ENCODE results near the gene DLEC1. TPM values are rescaled to one million over a fixed set of nuclear protein-coding genes. Genes with fewer than 3 reads are reported as not detected.
A peak's percentile ranks its signal among the peaks of the same experiment; 100 is the strongest.
"Not testable (repeated sequence)": the region's sequence is repeated elsewhere in the genome, so short reads cannot be mapped to it uniquely, and the experiment has no call there.

DLEC1 gene
- polyA plus RNA-seq, 5 donors = 2.3 to 10.4 (median 7.8) TPM

DNA sequence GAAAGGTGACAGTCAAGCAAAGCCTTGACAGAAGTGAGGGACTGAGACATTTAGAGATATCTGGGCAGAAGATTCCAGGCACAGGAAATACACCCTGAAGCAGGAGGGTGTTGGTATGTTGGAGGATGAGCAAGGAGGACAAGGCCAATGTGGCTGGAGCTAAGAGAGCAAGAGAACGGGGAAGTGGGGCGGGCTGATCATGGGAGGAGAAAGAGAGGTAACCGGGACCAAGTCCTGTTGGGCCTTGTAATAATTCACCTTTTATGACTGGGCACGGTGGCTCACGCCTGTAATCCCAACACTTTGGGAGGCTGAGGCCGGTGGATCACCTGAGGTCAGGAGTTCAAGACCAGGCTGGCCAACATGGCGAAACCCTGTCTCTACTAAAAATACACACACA is 5.4 kb upstream of the DLEC1 start:
- DNase-seq = not testable (repeated sequence)

DNA sequence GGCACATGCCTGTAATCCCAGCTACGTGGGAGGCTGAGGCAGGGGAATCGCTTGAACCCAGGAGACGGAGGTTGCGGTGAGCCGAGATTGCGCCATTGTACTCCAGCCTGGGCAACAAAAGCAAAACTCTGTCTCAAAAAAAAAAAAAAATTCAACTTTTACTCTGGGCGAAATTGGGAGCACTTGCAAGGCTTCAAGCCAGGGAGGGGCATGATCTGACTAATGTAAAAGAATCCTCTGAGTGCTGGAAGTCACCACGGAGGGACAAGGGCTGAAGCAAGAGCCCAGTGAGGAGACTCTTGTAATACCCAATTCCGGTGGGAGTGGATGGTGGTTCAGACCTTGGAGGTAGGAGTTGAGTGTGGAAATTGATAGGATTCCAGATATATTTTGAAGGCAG is 4.7 kb upstream of the DLEC1 start:
- not testable (repeated sequence) for DNase-seq

DNA sequence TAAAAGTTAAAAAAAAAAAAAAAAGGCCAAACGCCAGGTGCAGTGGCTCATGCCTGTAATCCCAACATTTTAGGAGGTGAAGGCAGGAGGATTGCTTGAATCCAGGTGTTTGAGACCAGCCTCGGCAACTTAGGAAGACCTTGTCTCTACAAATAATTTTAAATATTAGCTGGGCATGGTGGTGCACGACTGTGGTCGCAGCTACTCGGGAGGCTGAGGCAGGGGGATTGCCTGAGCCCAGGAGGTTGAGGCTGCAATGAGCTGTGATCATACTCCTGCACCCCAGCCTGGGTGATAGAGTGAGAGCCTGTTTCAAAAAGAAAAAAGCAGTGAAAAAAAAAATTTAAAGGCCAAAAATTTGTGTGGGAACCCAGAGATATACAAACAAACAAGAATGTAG is 2.7 kb upstream of the DLEC1 start:
- DNase-seq = no peak

GRCh38 chr3:38036906-38037305 is 2.1 kb upstream of the DLEC1 start:
- DNase-seq = no peak

DNA sequence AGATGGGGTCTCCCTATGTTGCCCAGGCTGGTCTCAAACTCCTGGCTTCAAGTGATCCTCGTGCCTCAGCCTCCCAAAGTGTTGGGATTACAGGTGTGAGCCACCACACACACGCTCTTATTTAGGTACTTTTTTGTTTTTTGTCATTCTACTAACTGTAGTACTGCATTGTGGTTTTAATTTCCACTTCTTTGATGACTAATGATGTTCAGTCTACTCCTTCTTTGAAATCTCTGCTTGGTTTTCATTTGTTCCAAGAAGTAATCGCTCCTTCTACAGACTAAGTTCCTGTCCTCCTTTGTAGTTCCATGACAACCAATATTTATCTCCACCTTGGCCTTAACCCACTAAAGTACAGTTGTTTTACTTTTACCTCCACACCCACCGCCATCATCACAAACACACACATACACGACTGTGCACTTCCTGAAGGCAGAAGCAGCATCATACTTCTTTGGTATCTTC is 529 bp upstream of the DLEC1 start:
- no peak for DNase-seq

- DNase-seq = peak in 1 of 2 donors; percentile 15
Measured at GRCh38 chr3:38039899-38040261, 872 bp downstream of the DLEC1 start.

DNA sequence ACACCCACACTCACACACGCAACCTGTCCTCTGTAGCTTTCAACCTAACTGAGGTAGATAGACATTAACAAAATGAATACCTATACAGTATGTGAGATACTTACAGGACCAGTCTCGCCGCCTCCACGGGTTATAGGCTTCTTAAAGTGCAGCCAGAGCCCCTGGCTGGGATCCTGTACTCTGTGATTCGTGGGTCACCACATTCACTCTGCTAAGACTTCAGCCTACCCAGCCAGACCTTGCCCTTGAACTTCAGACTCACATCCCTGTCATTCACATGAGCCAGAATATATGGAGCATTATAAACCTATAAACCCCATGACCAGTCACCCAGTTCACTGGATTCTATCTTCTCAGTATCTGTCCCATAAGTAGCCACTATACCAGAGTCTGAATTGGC is 1.4 kb downstream of the DLEC1 start:
- DNase-seq = no peak

DNA sequence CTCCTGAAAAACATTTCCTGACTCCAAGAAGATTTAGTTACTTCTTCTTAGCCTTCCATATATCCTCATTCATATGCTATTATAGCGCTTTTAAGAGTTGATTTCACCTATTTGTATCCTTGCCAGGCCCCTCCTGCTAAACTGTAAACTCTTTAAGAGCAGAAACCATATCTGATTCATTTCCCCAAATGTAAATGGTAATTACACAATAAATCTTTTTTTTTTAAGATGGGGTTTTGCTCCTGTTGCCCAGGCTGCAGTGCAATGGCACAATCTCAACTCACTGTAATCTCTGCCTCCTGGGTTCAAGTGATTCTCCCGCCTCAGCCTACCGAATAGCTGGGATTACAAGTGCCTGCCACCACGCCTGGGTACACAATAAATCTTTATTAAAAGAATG is 4.5 kb downstream of the DLEC1 start:
- no peak for DNase-seq

DNA sequence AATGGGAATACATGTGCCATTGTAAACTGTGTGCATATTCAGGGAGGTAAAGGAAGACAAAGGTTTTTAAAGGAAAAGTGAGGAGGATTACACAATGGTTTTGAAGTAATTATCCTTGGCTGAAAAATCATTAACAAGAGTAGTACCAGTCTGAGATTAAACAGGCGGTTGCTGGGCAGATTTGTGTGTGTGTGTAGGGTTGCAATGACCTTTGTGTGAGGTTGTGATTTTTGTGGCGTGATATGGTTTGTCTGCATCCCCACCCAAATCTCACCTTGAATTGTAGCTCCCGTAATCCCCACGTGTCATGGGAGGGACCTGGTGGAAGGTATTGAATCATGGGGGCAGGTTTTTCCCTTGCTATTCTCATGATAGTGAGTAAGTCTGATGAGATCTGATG is 7.0 kb downstream of the DLEC1 start:
- no peak for DNase-seq

GRCh38 chr3:38046821-38047220 is 7.8 kb downstream of the DLEC1 start:
- DNase-seq = no peak

GRCh38 chr3:38047896-38048295 is 8.9 kb downstream of the DLEC1 start:
- no peak for DNase-seq

GRCh38 chr3:38049358-38050126 is 10.5 kb downstream of the DLEC1 start:
- DNase-seq = no peak

DNA sequence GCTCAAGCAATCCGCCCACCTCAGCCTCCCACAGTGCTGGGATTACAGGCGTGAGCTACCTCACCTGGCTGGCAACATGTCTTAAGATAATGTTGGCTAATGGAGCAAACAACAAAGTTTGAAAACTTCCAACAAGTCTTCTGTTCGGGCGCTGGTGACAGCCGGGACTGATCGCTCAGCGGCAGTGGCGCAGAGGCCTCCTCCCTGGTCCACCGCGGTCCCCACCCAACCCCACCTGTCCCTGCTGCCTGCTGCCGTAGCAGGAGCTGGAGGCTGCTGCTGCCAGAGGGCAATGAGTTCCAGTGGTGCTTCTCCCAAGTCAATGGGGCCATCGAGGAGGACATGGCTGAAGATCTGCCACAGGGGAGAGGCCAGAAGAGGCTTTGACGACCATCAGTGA is 12.1 kb downstream of the DLEC1 start:
- DNase-seq = no peak

- not testable (repeated sequence) for DNase-seq
Measured at GRCh38 chr3:38053286-38053685, 14.3 kb downstream of the DLEC1 start.

DNA sequence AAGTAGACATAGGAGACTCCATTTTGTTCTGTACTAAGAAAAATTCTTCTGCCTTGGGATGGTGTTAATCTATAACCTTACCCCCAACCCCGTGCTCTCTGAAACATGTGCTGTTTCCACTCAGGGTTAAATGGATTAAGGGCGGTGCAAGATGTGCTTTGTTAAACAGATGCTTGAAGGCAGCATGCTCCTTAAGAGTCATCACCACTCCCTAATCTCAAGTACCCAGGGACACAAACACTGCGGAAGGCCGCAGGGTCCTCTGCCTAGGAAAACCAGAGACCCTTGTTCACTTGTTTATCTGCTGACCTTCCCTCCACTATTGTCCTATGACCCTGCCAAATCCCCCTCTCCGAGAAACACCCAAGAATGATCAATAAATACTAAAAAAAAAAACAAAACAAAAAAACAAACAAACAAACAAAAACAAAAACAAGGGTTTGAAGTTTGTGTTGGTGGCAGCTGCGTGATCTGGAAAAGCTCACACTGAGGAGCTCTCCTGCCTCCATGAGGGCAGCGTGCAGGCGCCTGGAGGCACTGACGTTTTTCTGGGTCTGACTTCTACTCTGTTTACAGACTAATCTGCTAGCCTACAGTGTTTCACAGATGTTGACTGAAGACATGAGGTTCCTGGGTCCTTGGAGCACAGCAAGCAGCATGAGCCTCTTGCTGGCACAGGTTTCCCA is 14.9 kb downstream of the DLEC1 start:
- not testable (repeated sequence) for DNase-seq

DNA sequence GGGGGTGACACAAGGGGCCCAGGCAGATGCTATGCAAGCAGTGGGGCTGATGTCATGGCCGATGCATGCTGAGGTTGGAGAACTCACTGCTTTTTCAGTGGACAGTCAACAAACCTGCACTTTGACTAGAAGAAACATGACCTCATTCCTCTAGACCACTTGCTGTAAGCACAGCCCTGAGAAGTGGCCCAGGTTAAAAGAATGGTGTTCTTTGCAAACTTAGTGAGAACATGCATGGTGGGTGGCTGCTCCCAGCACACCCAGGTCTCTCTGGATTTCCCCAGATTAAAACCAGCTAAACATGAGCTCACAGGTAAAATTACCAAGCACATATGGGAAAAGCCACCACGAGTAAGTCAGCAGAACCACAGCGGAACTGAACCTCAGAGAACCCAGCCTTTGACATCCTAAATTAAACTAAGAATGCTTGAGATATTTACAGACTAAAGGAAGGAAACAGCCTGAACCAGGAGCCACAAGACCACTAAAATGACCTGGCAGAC is 15.5 kb downstream of the DLEC1 start:
- DNase-seq = peak in 1 of 2 donors; percentile 24

DNA sequence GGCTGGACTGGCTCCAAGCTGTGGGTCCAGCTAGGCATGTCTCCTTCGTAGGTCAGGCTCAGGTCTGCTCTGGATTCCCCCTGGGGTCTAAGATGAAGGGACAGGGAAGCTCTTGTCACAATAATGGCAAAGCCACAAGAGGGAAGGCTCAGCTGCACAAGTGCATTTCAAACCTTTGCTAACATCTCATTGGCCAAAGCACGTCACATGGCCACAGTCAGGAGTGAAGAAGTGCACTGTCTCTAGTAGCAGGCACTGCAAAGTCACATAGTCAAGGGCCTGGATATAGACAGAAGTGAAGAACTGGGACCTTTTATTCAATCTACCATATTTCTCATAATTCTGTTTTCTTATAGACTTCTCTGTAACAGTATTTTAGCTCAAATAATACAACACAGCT is 20.1 kb downstream of the DLEC1 start:
- no peak for DNase-seq

GRCh38 chr3:38059591-38059990 is 20.6 kb downstream of the DLEC1 start:
- no peak for DNase-seq

GRCh38 chr3:38062809-38063208 is 23.8 kb downstream of the DLEC1 start:
- DNase-seq = no peak

DNA sequence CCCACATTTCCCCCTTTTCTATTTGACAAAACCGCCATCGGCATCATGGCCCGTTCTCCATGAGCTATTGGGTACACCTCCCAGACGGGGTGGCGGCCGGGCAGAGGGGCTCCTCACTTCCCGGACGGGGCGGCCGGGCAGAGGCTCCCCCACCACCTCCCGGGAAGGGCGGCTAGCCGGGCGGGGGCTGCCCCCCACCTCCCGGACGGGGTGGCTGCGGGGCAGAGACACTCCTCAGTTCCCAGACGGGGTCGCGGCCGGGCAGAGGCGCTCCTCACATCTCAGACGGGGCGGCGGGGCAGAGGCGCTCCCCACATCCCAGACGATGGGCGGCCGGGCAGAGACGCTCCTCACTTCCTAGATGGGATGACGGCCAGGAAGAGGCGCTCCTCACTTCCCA is 25.4 kb downstream of the DLEC1 start:
- DNase-seq = not testable (repeated sequence)

DNA sequence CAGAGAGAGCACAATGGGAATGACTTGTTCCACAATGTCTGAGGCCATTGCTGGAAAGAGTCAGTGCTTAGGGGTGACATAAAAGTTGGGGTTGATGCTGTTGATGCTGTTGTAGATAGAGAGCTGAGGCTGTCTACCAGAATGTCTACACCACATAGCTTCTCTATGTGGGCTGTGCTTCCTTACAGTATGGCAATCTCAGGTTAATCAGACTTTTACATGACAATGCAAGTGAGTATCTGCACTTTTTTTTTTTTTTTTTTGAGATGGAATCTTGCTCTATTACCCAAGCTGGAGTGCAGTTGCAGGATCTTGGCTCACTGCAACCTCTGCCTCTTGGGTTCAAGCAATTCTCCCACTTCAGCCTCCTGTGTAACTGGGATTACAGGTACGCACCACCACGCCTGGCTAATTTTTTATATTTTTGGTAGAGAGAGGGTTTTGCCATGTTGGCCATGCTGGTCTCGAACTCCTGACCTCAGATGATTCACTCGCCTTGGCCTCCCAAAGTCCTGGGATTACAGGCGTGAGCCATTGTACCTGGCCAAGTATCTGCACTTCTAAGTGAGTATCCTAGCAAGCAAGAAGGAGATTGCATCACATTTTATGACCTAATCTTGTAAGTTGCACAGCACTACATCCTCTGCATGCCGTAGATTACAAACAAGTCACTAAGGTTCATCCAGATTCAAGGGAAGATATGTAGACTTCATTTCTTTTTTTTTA is 28.7 kb downstream of the DLEC1 start:
- DNase-seq = no peak

DNA sequence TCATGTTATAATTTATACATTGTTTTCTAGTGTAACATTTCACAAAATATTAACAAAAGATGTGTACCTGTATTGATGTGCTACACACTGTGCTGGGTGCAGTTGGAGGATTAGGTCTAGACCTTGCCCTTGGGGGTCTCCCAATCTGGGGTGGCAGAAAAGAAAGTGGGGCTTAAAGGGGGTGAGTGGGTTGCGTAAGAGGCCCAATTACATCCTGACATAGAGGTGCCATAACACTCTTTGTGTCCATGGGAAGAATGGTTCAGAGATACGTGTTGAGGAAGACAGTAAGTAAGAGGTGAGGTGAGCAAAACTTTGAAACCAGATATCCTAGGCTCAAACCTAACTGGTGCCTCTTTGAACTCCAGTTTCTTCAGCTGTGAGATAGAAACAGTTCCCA is 31.0 kb downstream of the DLEC1 start:
- DNase-seq = no peak

GRCh38 chr3:38077073-38077472 is 38.1 kb downstream of the DLEC1 start:
- DNase-seq = not testable (repeated sequence)

All from right lung (tissue), 5 donors.